Measurements from ENCODE around the gene ELAPOR1.

The ELAPOR1 gene

GRCh38 chr1:109096120-109096519 lies 17.8 kb upstream of the ELAPOR1 start:
- DNase-seq (ENCODE audit: low read depth, low spot score) = no peak

DNA sequence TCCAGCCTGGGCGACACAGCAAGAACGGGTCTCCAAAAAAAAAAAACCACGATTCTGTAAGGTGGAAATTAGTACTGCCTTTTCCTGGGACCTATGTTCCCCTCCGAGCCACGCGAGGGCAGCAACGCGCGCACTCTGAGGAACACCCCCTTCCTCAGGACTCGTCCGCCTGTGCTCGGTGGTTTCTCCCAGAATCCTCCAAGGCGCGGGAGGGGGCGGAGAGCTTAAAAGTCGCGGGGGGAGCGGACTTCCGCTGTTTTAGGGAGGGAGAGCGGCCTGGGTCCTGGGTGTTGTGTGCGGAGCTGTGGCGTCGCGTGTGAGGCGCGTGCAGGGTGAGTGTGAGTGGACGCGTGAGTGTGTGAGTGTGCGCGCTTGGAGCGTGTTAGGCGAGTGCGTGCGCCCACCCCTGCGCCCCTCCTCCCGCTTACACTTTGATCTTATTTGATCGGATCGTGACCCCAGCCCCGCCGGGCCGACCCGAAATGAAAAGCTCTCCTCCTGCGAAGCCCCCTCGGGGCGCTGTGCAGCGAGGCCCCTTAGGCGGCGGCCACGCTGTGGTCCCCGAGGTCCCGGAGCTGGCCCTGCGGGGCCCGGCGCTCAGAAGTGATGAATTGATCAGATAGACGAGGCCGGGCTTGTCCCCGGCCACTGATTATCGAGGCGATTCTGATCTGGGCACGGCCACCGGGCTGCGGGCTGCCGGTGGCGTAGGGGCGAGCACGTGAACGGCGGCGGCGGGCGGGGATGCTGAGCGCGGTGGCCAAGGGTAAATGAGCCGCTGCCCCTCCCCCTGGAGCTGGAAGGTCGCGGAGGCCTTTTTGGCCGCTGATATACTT lies 13.8 kb upstream of the ELAPOR1 start:
- peak; percentile 95 for DNase-seq (ENCODE audit: low read depth, low spot score)

- DNase-seq (ENCODE audit: low read depth, low spot score) = no peak
These were observed 9.4 kb upstream of the ELAPOR1 start for GRCh38 chr1:109104364-109105151.

GRCh38 chr1:109105881-109106280 lies 8.0 kb upstream of the ELAPOR1 start:
- DNase-seq (ENCODE audit: low read depth, low spot score) = no peak

DNA sequence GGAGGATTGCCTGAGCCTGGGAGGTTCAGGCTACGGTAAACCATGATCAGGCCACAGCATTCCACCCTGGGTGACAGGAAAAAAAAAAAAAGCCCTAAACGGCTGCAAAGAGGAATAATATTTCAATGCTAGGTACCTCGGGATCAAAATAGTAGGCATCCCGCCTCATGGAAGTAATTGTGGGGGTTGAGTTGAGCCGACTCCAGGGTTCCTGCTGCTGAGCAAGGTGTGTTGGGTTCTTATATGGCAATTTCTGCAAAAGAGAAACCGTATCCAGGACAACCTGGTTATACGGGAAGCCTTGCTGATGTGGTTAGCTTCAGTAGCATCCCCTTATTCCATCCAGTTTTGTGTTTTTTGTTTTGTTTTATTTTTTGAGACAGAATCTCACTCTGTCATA lies 6.1 kb upstream of the ELAPOR1 start:
- no peak for DNase-seq (ENCODE audit: low read depth, low spot score)

DNA sequence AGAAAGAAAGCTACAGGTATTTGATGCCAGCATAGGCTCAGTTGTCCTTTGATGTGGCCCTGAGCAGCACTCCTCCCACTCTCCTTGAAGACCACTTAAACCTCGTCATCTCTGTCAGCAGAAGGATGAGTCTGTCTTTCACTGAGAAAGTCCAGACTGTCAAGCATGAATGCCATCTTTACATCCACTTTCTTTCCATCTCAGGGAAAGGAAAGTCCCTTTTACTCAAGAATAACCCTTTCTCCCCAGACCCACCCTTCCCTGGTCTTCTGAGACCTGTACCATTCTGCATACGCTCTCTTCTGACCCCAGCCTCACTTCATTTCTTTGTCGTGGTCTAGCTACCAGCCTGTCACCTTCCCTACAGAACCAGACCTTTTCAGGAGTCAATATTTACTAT lies 4.0 kb upstream of the ELAPOR1 start:
- DNase-seq (ENCODE audit: low read depth, low spot score) = no peak

- no peak for DNase-seq (ENCODE audit: low read depth, low spot score)
These were observed 2.4 kb upstream of the ELAPOR1 start for GRCh38 chr1:109111386-109112055.

- DNase-seq (ENCODE audit: low read depth, low spot score) = no peak
These were observed 1.8 kb upstream of the ELAPOR1 start for GRCh38 chr1:109112056-109112651.

DNA sequence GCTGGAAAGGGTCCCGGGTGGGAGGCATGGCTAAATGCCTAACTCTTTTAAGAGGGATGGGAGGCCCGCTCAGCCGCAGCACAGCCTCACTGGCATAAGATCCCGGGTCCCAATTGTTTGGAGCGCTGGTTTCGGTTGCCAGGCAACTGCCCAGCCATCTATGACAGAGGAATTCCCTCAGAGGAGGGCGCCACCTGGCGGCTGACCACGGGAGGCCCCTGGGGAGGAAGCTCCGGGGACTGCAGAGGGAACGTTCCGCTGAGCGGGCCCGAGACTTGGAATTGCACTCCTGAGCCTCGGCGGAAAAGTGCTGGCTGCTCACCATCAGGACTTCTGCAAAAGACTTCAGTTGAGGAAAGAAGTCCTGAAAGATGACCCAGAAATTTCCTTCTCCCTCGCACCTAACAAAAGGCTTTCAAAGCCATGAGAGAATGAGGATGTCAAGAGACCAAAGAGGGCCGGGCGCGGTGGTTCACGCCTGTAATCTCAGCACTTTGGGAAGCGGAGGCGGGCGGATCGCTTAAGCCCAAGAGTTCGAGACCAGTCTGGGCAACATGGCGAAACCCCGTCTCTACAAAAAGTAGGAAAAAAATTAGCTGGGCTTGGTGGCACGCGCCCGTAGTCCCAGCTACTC lies 1.1 kb upstream of the ELAPOR1 start:
- DNase-seq (ENCODE audit: low read depth, low spot score) = peak; percentile 70

- no peak for DNase-seq (ENCODE audit: low read depth, low spot score)
These were observed 393 bp downstream of the ELAPOR1 start for GRCh38 chr1:109114342-109114674.

- DNase-seq (ENCODE audit: low read depth, low spot score) = no peak
These were observed 1.8 kb downstream of the ELAPOR1 start for GRCh38 chr1:109115685-109116084.

GRCh38 chr1:109116286-109116685 lies 2.4 kb downstream of the ELAPOR1 start:
- DNase-seq (ENCODE audit: low read depth, low spot score) = no peak

GRCh38 chr1:109118089-109118488 lies 4.2 kb downstream of the ELAPOR1 start:
- no peak for DNase-seq (ENCODE audit: low read depth, low spot score)

- DNase-seq (ENCODE audit: low read depth, low spot score) = no peak
These were observed 6.4 kb downstream of the ELAPOR1 start for GRCh38 chr1:109120356-109120755.

- DNase-seq (ENCODE audit: low read depth, low spot score) = no peak
These were observed 17.1 kb downstream of the ELAPOR1 start for GRCh38 chr1:109131059-109131458.

- no peak for DNase-seq (ENCODE audit: low read depth, low spot score)
These were observed 17.9 kb downstream of the ELAPOR1 start for GRCh38 chr1:109131800-109132199.

GRCh38 chr1:109133002-109133706 lies 19.2 kb downstream of the ELAPOR1 start:
- no peak for DNase-seq (ENCODE audit: low read depth, low spot score)

- DNase-seq (ENCODE audit: low read depth, low spot score) = no peak
These were observed 19.9 kb downstream of the ELAPOR1 start for GRCh38 chr1:109133815-109134214.

- DNase-seq (ENCODE audit: low read depth, low spot score) = no peak
These were observed 20.5 kb downstream of the ELAPOR1 start for GRCh38 chr1:109134423-109134822.

DNA sequence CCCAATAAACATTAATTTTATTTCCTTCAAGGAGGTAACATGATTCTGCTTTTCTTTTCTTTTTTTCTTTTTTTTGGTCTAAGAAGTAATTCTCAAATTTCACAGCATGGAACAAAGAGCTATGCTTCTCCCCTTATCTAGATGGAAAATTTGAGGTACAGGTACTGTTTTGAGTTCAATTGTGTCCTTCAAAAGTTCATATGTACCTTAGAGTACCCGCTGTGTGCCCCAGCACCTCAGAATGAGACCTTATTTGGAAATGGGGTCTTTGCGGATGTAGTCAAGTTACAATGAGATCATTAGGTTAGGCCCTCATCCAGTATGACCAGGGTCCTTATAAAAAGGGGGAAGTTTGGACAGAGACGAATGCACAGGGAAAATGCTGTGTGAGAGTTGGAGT lies 22.0 kb downstream of the ELAPOR1 start:
- DNase-seq (ENCODE audit: low read depth, low spot score) = no peak

DNA sequence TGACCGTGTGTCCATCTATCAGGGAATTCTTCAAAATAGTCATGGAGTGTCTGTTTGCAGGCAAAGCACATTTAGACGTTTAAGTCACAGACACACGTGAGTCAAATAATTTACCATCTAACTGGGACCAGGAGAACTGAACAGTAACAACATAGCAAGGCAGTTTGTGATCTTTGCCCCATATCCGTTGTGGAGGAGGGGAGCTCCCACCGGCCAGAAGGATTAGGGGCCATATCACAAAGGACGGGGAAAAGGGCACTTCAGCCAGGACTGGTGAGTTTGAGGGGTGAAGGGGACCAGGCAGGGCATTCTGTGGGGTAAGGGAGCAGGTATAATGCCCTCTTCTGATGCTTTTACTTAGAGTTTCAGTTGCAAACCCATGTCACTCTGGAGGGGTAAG lies 22.9 kb downstream of the ELAPOR1 start:
- DNase-seq (ENCODE audit: low read depth, low spot score) = no peak

Data from activated naive CD8-positive, alpha-beta T cell treated with anti-CD3 and anti-CD28 coated beads, Interleukin-2, amount 50 U/mL, for 16 hours (primary cell).